NCI-H510A treated with DMSO at 0.1 percent for 48 hours (cell line): ENCODE results near the gene MSANTD2.
A peak's percentile ranks its signal among the peaks of the same experiment; 100 is the strongest.

Source experiments
- DNase-seq: peaks from one replicate; lab custom pipeline; 2025; lab: John Stamatoyannopoulos, UW

The MSANTD2 gene

DNA sequence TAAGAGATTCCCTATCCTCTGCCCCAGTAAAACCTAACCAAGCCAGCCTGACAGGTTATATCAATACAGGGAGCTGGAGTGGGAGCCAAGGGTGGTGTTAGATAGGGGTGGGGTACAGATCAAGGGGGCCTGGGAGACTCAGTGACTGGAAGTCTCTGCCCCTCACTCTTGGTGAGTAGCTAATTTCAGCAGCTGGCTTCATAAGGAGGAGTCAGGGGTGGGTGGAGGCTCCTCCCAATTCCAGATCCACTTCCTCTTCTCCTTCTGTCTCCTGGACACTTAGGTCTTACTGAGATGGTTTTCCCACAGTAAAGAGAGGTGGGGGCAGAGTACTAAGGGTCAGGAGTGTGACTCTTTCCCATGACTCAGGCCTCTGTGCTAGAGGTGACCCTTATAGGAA lies 47.0 kb downstream of the MSANTD2 start:
- DNase-seq, result no peak

DNA sequence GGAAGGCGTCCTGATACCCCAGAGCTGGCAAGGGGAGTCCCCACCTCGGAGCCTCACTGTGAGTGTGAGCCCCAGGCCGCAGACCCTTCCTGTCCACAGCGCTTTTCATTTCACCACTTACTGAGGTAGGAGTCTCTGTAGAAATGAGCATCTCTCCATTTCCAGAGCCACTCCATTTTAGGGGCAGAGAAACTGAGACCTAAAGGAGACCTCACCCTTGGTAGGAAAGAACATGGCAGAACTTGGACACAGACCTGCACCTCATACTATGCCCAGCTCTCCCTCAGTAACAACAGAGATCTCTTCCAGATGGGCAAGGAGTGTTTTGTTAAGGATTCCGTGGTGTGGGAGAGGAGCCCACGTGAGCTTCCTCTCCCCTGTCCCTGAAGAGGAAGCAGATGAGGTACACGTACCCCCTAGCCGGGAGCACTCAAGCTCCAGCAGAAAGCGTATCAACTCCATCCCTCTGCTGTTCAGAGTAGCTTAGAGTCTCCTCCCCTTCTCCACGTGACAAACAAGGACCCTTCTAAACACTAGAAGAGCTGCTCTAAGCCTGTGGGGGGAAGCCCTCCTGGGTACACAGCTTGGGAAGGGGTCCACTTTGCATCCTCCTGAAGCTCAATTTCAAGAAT lies 47.6 kb downstream of the MSANTD2 start:
- no peak for DNase-seq

DNA sequence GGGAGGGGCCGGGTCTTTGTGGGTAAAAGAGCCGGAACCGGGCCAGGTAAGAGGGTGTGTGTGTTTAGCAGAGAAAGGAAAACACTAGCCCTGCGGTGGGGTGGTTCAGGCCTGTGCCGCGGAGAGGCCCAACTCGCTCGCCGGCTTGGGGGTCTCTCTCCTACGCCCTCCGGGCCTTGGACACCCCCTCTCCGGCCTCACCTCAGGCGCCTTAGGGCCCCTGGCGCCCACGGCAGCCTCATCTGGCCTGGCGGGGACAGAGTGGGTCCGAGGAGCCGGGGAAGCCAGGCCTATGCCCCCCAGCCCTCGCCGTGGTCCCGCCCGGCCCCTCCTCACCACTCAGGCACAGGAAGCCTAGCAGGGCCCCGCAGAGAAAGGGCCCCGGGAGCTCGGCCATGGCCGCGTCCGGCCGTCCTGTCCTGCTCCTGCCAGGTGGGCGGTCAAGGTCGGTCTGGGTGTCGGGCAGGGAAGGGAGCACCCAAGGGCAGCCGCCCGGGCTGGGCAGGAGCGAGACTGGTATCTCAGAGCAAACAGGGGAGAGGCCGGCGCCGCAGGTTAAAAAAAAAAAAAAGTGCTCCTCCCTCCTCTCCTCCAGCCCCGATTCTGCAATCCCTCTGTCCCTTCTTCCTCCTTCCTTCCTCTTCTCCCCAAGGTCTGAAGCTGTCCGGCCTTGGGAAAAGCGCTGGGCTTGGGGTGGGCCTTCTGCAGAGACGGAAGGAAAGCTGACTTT lies 48.3 kb downstream of the MSANTD2 start, which contains the start of gene VSIG2:
VSIG2 (minus strand) TSS at position 515 of the 730 bp plus-strand sequence; CDS start at position 397, 118 bp downstream.
- no peak for DNase-seq

DNA sequence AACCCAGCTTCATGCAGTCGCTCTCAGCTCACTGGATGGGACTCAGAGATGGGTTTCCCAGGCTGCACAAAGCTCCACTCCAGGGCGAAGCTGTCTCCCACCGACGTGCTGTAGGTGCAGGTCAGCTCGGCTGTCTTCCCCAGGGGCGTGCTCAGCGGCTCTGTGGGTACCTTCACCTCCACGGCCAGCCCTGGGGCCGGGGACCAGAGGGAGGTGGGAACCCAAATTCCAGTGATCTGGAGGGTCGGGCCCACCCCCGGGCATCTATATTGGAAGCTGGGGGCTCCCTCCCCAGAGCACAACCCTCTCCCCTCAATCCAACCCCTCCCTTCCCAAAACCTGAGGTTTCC lies 48.8 kb downstream of the MSANTD2 start:
- DNase-seq, result no peak

DNA sequence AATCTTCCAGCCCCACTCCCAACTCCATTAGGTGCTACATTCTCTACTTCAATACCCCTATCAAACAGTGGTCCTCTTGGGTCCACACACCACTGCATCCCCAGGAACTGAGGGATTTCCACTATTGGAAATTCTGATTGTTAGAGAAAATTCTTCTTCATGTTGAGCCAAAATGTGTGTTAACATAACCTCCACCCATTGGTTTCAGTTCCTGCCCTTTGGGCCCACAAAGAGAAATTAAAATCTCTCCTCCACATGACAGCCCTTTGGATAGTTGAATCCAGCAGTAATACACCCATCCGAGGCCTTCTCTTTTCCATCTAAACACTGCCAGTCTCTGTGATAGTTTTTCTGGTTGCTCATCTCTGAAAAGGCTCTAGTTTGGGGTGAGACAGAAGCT lies 50.3 kb downstream of the MSANTD2 start:
- no peak for DNase-seq

DNA sequence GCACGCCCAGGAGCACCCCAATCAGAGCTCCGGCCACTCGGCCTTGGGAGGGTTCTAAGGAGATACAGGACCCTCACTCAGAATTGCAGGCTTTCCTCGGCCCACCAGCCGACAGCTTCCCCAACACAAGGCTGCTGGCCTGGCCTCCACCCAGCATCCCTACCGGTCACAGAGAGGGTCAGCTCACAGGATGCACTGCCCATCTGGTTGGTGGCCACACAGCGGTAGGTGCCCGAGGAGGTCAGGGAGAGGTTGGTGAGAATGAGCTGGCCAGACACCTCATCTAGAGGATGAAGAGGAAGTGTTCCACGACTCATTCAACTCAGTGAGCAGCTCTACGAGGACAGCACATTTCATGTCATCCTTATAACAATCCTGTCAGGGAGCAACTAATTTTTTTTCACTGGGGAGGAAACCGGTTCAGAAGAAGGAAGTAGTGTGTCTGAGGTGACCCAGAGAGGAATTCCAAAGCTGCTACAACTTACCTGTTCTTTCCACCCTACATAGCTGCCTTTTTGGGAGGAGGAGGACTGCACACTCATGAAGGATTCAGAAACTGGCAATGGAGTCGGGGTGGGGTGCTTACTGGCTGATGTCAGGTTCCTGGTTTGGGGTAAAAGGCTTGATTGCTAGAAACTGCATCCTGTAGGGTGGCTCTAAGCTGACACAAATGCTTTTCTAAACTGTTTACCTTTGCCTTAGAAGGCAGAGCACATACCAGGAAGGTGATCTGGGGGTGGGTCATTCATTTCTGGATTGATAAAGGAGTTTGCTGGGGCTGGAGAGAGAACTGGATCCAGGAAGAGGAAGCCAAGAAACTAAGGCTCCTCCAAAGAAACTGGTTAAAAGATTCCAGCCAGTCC lies 51.5 kb downstream of the MSANTD2 start:
- DNase-seq, result no peak

DNA sequence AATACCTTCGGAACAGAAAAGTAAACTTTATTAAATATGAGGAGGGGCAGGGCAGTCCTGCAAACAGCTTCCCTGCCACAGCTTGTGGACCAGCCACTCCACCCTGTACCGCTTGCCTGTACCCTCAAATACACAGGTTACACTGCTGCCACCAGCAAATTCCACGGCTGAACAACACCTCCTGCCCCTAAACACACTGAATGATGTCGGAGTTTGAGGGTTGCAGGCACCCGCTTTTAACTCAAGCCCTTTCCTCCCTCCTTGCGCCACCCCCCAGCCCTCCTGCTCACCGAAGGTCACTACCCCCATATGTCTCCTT lies 52.1 kb downstream of the MSANTD2 start:
- DNase-seq, result no peak

DNA sequence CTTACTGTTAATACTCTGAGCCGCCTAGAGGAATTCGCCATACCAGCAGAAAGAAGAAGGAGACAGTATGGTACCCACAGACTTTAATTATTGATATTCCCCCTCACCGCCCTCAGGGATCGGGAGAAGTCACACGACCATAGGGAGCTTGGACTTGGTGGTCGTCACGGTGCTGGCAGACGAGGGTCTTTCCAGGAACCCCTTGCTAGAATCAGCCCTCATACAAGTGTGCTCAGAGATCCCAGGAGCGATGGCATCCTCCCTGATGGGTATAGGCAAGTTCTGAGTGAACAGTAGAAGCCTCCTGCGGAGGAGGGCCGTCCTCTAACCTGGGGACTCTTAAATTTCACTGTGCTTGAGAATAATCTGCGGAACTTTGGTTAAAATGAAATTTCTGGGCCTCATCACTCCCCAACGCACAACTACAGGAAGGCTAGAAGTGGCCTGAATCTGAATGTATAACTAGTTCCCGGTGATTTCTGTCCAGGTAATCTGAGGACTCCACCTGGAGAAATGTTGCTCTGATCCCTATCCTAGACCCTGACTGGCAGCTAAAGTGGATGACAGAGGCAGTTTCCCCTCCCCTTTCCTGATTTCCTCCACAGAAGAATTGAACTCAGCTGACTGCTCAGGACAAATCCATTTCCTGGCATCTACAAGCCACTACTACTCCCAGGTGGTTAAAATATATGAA lies 52.7 kb downstream of the MSANTD2 start:
- DNase-seq, result no peak

DNA sequence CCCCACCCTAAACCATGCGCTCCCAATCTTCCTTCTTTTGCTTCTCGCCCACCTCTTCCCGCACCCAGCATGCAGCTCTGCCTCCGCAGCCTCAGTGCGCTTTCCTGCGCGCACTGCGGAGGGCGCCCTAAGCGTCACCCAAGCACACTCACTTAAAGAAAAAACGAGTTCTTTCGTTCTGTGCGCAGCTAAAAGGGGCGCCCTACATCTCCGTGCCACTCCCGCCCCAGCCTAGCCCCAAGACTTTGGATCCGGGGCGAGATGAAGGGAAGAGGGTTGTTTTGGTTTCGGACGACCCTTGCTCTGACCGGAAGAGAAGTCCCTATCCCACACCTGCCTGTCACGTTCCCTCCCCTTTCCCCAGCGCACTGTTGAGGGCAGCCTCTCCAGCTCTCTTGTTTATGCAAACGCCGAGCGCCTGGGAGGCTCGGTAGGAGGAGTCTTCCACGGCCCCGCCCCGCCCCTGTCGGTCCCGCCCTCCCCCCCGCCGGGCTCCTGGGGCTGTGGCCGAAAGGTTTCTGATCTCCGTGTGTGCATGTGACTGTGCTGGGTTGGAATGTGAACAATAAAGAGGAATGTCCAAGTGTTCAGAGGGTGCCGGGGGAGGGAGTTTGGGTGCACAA lies 53.5 kb downstream of the MSANTD2 start:
- peak; percentile 64 for DNase-seq

DNA sequence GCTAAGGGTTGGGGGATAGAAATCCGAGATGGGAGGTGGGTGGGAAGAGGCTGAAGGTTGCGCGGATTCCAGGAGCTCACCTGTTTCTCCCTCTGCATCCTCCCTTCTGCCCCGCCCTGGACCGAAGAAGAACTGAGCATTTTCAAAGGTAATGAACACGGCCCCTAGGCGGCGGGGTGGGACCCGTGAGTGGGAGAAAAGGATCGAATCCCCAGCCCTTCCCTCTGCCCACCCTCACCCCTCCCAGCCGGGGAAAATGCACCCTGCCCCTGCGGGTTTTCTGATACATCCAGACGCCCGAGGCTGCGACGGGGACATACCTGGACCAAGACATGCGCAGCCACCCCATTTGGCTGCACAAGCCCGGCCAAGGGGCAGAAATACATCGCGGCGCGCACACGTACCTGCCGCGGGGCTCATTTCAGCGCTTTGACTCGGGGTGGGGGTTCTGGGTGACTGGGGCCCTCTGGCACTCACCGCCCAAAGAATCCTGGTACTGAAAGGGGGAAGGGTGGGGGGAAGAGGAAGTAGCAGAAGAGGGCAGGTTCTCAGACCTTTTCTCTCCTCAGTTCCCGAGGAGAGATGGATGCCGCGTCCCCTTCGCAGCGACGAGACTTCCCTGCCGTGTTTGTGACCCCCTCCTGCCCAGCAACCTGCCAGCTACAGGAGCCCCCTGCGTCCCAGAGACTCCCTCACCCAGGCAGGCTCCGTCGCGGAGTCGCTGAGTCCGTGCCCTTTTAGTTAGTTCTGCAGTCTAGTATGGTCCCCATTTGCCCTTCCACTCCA lies 54.2 kb downstream of the MSANTD2 start:
- no peak for DNase-seq

DNA sequence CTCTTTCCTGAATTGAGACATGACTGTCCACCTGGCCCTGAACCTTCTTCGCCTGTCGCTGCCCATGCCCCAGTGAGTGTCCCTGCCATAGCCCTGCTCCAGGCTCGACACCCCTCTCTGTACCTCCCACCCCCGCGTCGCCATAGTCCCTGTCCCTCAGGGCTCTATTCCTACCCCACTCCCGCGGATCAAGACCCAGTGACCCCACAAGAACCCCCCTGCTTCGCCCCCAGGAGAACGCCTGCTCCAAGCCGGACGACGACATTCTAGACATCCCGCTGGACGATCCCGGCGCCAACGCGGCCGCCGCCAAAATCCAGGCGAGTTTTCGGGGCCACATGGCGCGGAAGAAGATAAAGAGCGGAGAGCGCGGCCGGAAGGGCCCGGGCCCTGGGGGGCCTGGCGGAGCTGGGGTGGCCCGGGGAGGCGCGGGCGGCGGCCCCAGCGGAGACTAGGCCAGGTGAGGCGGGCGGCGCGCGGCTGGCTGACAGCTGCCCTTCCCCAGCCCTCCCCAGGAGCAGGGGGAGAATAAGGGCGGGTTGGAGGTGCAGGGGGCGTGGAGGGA lies 54.9 kb downstream of the MSANTD2 start:
- no peak for DNase-seq

DNA sequence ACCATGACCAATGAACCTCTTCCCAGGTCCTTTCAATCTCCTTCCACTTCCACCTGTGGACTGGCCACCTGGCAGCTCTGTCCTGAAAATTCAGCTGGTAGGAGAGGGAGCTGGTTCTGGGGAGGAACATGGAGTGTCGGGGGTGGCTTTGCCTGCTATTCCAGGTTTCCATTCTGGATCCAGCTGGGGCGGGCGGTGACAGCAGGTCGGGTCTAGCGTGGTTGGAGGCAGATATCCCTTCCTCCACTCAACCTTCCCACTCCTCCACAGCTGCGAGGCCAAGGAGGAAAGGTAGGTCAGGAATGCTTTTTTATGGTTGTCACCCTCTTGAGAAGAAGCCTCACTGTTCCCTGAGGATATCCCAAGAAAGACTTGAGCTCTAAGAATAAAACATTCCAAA lies 57.2 kb downstream of the MSANTD2 start:
- no peak for DNase-seq

DNA sequence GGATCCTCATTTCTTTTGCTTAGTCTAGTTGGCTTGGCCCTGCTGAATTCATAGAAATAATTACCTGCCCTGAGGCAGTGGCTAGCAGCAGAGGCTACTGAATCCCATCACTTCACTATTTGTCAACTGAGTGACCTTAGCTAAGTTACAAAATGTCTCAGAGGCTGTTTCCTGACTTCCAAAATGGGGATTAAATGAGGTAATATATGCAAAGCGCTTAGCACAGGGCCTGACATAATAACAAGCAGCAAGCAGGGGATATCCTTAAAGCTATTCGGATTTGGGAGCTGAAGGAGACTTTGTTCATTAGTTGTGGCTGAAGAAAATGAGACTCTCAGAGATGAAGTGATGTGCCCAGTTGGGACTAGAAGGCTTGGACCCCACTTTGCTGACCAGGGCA lies 57.7 kb downstream of the MSANTD2 start:
- DNase-seq, result no peak

DNA sequence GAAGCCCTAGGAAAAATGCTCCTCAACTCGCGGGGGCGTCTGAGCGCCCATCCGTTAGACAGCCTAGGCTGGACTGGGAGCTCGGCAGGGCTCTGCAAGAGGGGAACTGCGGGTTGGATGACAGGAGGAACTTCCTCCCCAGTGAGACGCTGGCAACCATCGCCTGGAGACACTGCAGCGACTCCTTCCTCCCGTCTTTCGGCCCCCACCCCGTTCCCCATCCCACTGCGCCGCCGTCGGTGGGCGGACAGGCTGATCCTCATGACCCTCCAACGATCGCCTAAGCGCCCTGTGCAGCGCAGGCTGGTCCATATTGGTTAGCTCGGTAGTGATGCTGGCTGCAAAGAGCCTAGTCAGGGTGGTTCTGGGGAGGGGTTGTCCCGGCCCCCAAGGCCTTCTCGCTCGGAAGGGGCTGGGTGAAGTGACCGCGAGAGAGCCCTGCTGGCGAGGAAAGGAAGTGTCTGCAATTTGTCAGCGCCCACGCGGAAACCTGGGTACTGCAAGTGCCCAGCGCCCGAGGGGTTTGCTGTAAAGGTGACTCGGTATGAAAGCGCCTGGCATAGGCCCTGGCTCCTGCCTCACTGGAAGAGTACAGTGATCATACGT lies 59.8 kb downstream of the MSANTD2 start:
- no peak for DNase-seq

DNA sequence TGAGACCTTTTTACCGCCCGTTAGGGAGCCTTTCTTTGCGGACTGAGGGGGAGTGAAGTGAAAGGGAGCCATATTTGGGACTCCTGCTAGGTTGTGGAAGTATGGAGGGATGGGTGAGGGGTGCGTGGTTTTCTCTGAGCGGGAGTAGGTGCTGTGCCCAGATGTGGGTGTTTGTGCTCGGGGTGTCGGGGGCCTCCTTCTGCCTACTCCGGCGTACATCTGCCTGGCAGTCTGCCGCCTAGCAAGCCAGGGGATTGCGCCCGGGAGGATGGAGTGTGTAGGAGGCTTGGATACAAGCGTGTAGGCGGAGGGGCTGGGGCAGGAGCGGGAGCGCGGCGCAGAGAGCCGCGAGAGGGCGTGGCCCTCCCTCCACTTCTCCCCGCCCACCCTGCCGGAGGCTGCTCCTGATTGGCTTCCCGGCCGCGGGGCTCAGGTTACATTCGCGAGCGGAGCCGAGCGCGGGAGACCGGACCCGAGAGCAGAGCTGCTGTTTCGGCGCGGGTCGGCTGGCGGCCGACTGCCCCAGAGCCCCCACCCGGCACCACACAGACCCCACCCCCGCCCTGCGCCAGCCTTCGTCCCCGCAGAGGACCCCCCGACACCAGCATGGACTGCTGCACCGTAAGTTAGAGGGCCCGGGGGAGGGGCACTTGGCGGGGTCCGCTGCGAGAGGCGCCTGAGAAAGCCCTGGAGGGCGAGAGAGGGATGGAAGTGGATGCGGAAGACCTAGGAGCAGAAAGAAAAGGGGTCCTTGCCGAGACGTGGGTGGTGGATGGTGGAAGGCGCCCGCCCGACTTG lies 60.5 kb downstream of the MSANTD2 start, which contains the start of gene NRGN:
NRGN (plus strand) TSS at position 464 of the 798 bp plus-strand sequence; CDS start at position 607, 143 bp downstream.
- DNase-seq, result peak; percentile 76

DNA sequence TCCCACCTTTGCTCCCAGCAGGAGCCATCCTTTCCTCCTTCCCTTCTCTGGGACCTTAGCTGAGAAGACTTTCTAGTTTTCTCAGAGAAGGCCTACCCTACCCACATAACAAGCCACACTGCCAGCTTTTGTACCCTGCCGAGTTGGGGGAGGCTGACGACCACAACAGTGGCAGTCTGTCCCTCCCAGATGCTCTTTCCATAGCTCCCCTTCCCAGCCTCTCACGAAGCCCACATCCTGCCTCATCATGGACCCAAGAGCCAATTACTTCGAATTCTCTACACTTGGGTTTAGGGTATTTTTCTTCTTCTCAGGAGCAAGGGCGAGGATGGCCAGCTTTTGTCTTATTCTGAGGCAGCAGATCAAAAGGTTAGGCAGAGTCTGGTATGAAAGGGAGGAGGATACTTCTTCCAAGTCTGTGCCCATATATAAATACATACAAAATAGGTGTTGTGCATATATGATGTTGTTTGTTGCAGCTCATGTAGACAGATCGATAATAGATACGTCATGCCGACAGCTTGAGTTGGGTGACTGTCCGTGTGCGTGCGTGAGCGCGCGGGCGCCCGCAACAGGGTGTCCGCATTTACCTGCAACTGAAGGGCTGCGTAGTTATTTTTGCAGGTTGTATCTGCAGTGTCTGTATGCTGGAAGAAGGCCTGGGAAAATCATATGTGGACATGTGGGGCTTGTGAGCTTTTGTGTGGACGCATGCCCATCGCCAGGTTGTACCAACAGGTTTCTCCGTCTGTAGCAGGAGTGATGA lies 61.3 kb downstream of the MSANTD2 start:
- no peak for DNase-seq

DNA sequence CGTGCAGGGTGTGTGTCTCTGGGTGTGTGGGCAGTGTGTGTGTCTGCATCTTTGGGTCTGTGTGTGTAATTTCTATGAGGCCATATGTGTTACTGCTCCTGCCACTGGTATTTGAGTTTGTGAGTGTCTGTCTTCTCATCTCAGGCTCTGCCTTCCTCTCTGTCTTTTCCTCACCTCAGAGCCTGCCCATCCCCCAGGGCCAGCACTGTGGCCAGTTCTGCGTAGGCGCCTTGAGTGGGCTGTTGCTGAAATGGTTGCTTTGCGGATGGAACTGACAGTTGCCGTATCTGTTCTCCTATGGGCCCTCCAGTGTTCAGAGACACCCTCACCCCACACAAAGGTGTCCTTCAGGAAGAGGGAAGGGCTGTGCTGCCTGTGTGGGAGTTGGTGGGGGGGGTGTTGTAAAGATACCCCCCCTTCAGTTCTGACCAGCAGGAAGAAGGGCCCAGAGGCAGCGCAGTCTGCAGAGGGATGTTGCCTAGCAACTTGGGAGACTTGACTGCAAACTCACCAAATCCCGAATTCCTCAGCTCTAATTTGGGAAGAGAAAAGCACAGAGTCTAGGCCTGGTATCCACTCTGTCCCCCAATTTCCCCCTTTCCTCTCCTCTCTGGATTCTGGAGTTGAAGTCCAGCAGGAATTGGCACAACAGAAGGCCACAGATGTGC lies 62.4 kb downstream of the MSANTD2 start:
- DNase-seq, result no peak

DNA sequence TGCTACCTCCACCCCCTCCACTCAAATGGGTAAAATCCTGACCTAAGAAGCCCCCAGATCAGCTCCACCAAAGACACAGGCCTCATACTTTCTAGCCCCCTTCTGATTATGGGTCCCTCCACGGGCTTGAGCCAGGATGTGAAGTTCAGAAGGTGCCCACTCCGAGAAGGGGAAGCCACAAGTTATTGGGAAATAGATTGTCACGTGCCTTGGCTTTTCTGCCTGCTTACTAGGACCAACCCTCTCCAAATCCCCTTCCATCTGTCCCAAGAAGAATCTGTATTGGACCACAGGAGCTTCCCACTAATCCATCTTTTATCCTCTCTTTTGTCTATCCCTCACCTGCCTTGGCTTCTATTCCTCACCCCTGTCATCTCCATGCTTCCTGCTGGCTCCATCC lies 63.5 kb downstream of the MSANTD2 start:
- no peak for DNase-seq
